K562 (cell line): ENCODE results near the gene FAAP100. TPM values are rescaled to one million over a fixed set of nuclear protein-coding genes. Genes with fewer than 3 reads are reported as not detected.

Experiments used
- ATAC-seq: fragments of 200-7000 bp; cut with Tn5 transposase; 3 replicates; pipeline ENCODE4 v1.9.1; 2020; ENCODE audit warnings: moderate library complexity
- BruUV-seq: library from RNA; stranded (reverse); fragments of 400-500 nt; replicated peaks from 2 replicates; lab custom pipeline; 2021; lab: Mats Ljungman, UMichigan
- CTCF ChIA-PET: fragments of 300-600 bp; formaldehyde crosslinking; extraction: SDS; loops from one replicate; lab custom pipeline; 2021; ENCODE audit warnings: low intra/inter-chr PET ratio; lab: Yijun Ruan, JAX
- POLR2A ChIA-PET: fragments of 300-600, 350-650 bp; sonication (Branson Sonifier 250); formaldehyde crosslinking; extraction: SDS; loops from one replicate; lab custom pipeline; 2021; ENCODE audit warnings: antibody characterized with exemption, inconsistent platforms; lab: Yijun Ruan, JAX
- DNase-seq, 4 experiments: peaks; one replicate each; pipeline versions ENCODE4 v3.0.0 to v3.0.0-alpha.2; 2011 to 2018; ENCODE audit warnings: low spot score in 3 of 4, mixed read lengths in 3 of 4; ENCODE audit errors: extremely low read depth in 1 of 4
- FAIRE-seq: peaks from 2 replicates; lab custom pipeline; 2011; peaks lifted over from hg19 to GRCh38; lab: Jason Lieb, UNC
- H2AFZ ChIP-seq: 2 replicates; pipeline ENCODE4 v1.6.0; 2011; ENCODE audit warnings: low read depth, low read length, control low read depth, inconsistent platforms
- H3K27ac ChIP-seq: fragments of 200-600 bp; 3 replicates; pipeline ENCODE4 v1.8.0; 2011; ENCODE audit warnings: low read depth, mild to moderate bottlenecking, control low read depth, inconsistent platforms, low read length, moderate library complexity, mixed read lengths; ENCODE audit errors: extremely low read depth
- H3K27me3 ChIP-seq, 2 experiments: fragments of 300-600 bp in 1 of 2; 2 replicates in 1 of 2; 3 replicates in 1 of 2; pipeline versions ENCODE4 v1.6.0 to v1.8.0; 2011; ENCODE audit warnings: inconsistent platforms in 2 of 2, low read length in 2 of 2, mild to moderate bottlenecking in 1 of 2, mixed read lengths in 1 of 2, moderate library complexity in 1 of 2; ENCODE audit not compliant: control insufficient read depth in 2 of 2, insufficient read depth in 2 of 2
- H3K36me3 ChIP-seq: fragments of 300-600 bp; 3 replicates; pipeline ENCODE4 v1.8.0; 2011; ENCODE audit warnings: mild to moderate bottlenecking, low read length, inconsistent platforms; ENCODE audit not compliant: control insufficient read depth, insufficient read depth
- H3K4me1 ChIP-seq, 2 experiments: fragments of 200-600 bp in 1 of 2; replicated peaks in 1 of 2; 2 replicates in 1 of 2; 3 replicates in 1 of 2; pipeline versions ENCODE4 v1.5.1 to v1.8.0; 2011; ENCODE audit warnings: inconsistent platforms in 2 of 2, low read length in 2 of 2, mild to moderate bottlenecking in 1 of 2, mixed read lengths in 1 of 2, moderate library complexity in 1 of 2; ENCODE audit not compliant: control insufficient read depth in 2 of 2, insufficient read depth in 2 of 2
- H3K4me2 ChIP-seq: 2 replicates; pipeline ENCODE4 v1.6.1; 2011; ENCODE audit warnings: low read length, control low read depth, inconsistent platforms, mixed read lengths; ENCODE audit not compliant: insufficient read depth
- H3K4me3 ChIP-seq: fragments of 200-600 bp; sonication (generic), shearing (Covaris generic); 2 replicates; pipeline ENCODE4 v1.5.1; 2016; ENCODE audit warnings: control low read depth, inconsistent platforms
- H3K79me2 ChIP-seq: fragments of 200-600 bp; 3 replicates; pipeline ENCODE4 v1.8.0; 2011; ENCODE audit warnings: low read length, inconsistent platforms; ENCODE audit not compliant: control insufficient read depth, insufficient read depth
- H3K9ac ChIP-seq, 2 experiments: 2 replicates each; pipeline versions ENCODE4 v1.6.0 to v1.6.1; 2011; ENCODE audit warnings: low read depth in 2 of 2, low read length in 2 of 2, control low read depth in 1 of 2, inconsistent platforms in 1 of 2, mild to moderate bottlenecking in 1 of 2, mixed read lengths in 1 of 2; ENCODE audit not compliant: insufficient read depth in 1 of 2
- H3K9me1 ChIP-seq: one replicate; pipeline ENCODE4 v1.6.0; 2011; ENCODE audit warnings: inconsistent platforms, mild to moderate bottlenecking, low read length, moderate library complexity; ENCODE audit not compliant: control insufficient read depth, insufficient read depth
- H3K9me3 ChIP-seq: replicated peaks from 2 replicates; pipeline ENCODE4 v1.5.1; 2011; ENCODE audit warnings: low read depth, low read length, inconsistent platforms; ENCODE audit not compliant: control insufficient read depth, insufficient read depth
- H4K20me1 ChIP-seq: replicated peaks from 2 replicates; pipeline ENCODE4 v1.6.1; 2011; ENCODE audit warnings: low read length, inconsistent platforms, mixed read lengths; ENCODE audit not compliant: control insufficient read depth, insufficient read depth
- CBFA2T3 ChIP-seq: fragments of 450-650 bp; IDR thresholded peaks from 2 replicates; pipeline ENCODE4 v1.6.1; 2017
- EGR1 ChIP-seq: fragments of 450-650 bp; conservative IDR thresholded peaks from 2 replicates; pipeline ENCODE4 v1.6.1; 2017; ENCODE audit warnings: mild to moderate bottlenecking
- TEAD4 ChIP-seq, 2 experiments: sonication (generic) in 1 of 2; formaldehyde crosslinking in 1 of 2; IDR thresholded peaks; 2 replicates each; pipeline versions ENCODE4 v1.6.1 to v1.8.0; 2012 to 2022; ENCODE audit warnings: borderline replicate concordance in 1 of 2, inconsistent platforms in 1 of 2, low read length in 1 of 2, mild to moderate bottlenecking in 1 of 2, missing genetic modification reagents in 1 of 2
- ZBTB33 ChIP-seq: sonication (generic); formaldehyde crosslinking; IDR thresholded peaks from 2 replicates; pipeline ENCODE4 v1.8.1; 2023; ENCODE audit warnings: mild to moderate bottlenecking, missing genetic modification reagents
- ZBTB8A ChIP-seq: fragments of 450-650 bp; IDR thresholded peaks from 2 replicates; pipeline ENCODE4 v1.6.1; 2018; ENCODE audit warnings: mild to moderate bottlenecking, moderate library complexity; ENCODE audit not compliant: partially characterized antibody
- WGBS: fragments of 100-300 bp; shearing (Covaris generic); methylation state at CpG from one replicate; pipeline ENCODE4 v1.1.6; 2016; ENCODE audit warnings: low coverage, mixed read lengths; ENCODE audit not compliant: insufficient coverage; ENCODE audit errors: missing lambda C conversion rate; 5-methylcytosine and 5-hydroxymethylcytosine counted together
- in situ Hi-C: fragments of 300-500 bp; cut with MboI; formaldehyde crosslinking; loops from 4 replicates; pipeline ENCODE4 v1.15.0; 2018; ENCODE audit warnings: inconsistent platforms, mixed read lengths
- intact Hi-C: fragments of 100-400 bp; cut with micrococcal nuclease; formaldehyde crosslinking; loops from 2 replicates; pipeline ENCODE4 v1.14.2; 2022
- polyA plus RNA-seq, 8 experiments: library from polyadenylated mRNA; depleted of rRNA in 4 of 8; stranded (reverse) in 5 of 8; unstranded in 3 of 8; fragments of >200 nt; fragmentation: Nextera tagmentation in 2 of 8; fragmentation: Illumina TruSeq in 1 of 8; extraction: Ambion mirVana in 2 of 8; extraction: Trizol in 1 of 8; gene quantifications; 2 replicates each; pipeline versions ENCODE4 v1.2.1 to v1.2.3, GENCODE V29; 2011 to 2014; ENCODE audit warnings: inconsistent platforms in 1 of 8, missing spikeins in 1 of 8
- total RNA-seq, 7 experiments: library from RNA; depleted of rRNA in 6 of 7; stranded (reverse); fragments of >200 nt in 6 of 7; fragmentation: Illumina TruSeq in 2 of 7; extraction: Trizol in 2 of 7; gene quantifications; 2 replicates each; pipeline versions ENCODE4 v1.2.1 to v1.2.3, GENCODE V29; 2011 to 2021; ENCODE audit warnings: low replicate concordance in 1 of 7
- TF ChIP-seq, protein P1 (sequence below): IDR thresholded peaks from 2 replicates; pipeline ENCODE4 v1.6.1; 2016; ENCODE audit warnings: missing genetic modification characterization, missing compliant biosample characterization

FAAP100 gene
- total and polyA plus RNA-seq, 9 of the 15 experiments (the other 6 are each of a cell fraction or from before 2014, with no cell fraction given): 0.31 to 51.2 (median 12.6) TPM

DNA sequence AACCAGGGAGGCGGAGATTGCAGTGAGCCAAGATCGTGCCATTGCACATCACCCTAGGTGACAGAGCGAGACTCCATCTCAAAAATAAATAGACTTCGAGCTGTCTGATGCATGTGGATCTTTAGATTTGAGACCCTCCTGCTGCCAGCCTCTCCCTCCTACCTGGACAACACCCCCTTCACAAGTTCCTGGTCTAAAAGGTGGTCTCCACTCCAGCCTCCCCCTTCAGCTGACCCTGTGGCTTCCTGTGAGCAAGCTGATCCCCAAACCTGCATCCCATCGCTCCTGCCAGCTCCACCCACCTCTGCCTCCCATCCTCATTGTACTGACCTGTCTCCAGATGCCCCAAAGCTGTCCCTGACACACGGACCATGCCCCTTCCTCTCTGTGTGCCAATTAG lies 27.1 kb upstream of the FAAP100 start (continued):
- TF ChIP-seq, protein P1, sequence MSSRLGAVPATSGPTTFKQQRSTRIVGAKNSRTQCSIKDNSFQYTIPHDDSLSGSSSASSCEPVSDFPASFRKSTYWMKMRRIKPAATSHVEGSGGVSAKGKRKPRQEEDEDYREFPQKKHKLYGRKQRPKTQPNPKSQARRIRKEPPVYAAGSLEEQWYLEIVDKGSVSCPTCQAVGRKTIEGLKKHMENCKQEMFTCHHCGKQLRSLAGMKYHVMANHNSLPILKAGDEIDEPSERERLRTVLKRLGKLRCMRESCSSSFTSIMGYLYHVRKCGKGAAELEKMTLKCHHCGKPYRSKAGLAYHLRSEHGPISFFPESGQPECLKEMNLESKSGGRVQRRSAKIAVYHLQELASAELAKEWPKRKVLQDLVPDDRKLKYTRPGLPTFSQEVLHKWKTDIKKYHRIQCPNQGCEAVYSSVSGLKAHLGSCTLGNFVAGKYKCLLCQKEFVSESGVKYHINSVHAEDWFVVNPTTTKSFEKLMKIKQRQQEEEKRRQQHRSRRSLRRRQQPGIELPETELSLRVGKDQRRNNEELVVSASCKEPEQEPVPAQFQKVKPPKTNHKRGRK (tag): no peak

DNA sequence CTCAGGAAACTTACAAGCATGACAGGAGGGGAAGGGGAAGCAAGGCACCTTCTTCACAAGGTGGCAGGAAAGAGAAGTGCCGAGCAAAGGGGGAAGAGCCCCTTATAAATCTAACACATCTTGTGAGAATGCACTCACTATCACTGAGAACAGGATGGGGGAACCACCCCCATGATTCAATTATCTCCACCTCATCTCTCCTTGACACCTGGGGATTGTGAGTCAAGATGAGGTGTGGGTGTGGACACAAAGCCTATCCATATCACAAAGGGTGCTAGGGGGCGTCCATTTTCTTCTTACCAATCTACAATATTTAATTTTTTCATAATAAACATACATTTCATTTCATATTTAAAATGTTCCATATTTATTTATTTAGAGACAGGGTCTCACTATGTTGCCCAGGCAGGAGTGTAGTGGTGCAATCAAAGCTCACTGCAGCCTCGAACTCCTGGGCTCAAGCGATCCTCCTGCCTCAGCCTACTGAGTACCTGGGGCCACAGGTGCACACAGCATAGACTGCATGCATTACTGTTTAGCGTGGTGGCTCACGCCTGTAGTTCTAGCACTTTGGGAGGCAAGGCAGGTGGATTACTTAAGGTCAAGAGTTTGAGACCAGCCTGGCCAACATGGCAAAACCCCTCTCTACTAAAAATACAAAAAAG lies 26.5 kb upstream of the FAAP100 start:
- intact Hi-C loops: no loop called here
- FAIRE-seq: no peak
- in situ Hi-C loops: no loop called here
- H3K27ac ChIP-seq: no peak overlapping the region
- DNase-seq: peak in 3 of 4 experiments; percentile 24 to 70 (median 64)
- H3K4me3 ChIP-seq: no peak overlapping the region
- no peak overlapping the region for H3K9ac ChIP-seq
- ChIA-PET CTCF (no interaction called here), POLR2A (interaction anchor here (0.8 to 0.9 kb wide), 3 partner anchors 11 to 35 kb away, joined by 3 read pairs; partner anchors contain the start of gene FAAP100)
- ATAC-seq: no peak
- H2AFZ ChIP-seq: no peak overlapping the region
- H3K36me3 ChIP-seq: peaks cover 95% of the 10 kb centered on the region
- 81% methylated on average over 6 of the region's 6 CpGs for WGBS
- TF ChIP-seq ZBTB33 (CRISPR knock-in tag) (no peak), CBFA2T3 (peak; percentile 61), EGR1 (peak; percentile 40; the same call in 1 of the 2 replicates), ZBTB8A (no peak), TEAD4 (IDR thresholded peaks at IDR 0.05; ENCODE audit: low read length) (0 out of 2 replicates have a peak, but pooled peaks have one; percentile 9), TEAD4 (CRISPR knock-in tag; IDR thresholded peaks at IDR 0.05; ENCODE audit: borderline replicate concordance) (no peak)
- H3K4me2 ChIP-seq: no peak overlapping the region
- no peaks in the 10 kb centered on the region for H3K9me1 ChIP-seq
- no TSS peak for BruUV-seq
- H3K9me3 ChIP-seq: no peaks in the 10 kb centered on the region
- H3K4me1 ChIP-seq: peaks cover 10 to 21% of the 10 kb centered on the region in 2 experiments; a peak in 4 of 5 replicates
- no peaks in the 10 kb centered on the region for H3K27me3 ChIP-seq
- H3K79me2 ChIP-seq: peaks cover 11% of the 10 kb centered on the region; the same call in 2 of the 3 replicates
- H4K20me1 ChIP-seq: peaks cover 7% of the 10 kb centered on the region
